GM18951 (cell line): ENCODE measurements around the gene LPGAT1.

Experiments
- POLR2A ChIP-seq: IDR thresholded peaks from 4 replicates; pipeline ENCODE4 v1.6.1; 2011; ENCODE audit warnings: mild to moderate bottlenecking; ENCODE audit not compliant: insufficient read length, insufficient read depth; ENCODE audit errors: extremely low read depth
- in situ Hi-C: fragments of 300-500 bp; cut with MboI; formaldehyde crosslinking; loops from one replicate; pipeline ENCODE4 v1.12.0; 2022; ENCODE audit warnings: low sequenced_read_pairs, mixed read lengths, inconsistent platforms; ENCODE audit not compliant: unreplicated experiment

LPGAT1 gene

DNA sequence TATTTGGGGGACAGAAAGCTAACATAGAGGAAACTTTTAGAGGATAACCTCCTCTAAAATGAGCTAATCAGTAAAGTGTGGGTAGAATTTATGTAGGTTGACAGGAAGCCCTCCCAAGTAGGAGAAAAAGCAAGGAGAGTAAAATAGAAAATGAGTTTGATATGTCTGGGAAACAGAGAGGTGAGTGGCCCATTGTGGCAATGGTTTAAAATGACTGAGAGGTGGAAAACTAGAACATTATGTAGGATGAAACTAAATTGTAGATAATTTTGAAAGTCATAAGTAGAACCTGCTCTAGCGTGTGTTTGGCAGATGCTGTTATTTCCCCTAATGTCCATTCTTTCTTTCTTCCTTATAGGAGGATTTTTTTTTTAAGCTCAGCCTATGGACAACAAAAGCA lies 8.5 kb upstream of the LPGAT1 start:
- in situ Hi-C loops = no loop called here
- no peak for TF ChIP-seq POLR2A

GRCh38 chr1:211833174-211833820 lies 2.7 kb upstream of the LPGAT1 start:
- in situ Hi-C loops = no loop called here
- no peak for TF ChIP-seq POLR2A

DNA sequence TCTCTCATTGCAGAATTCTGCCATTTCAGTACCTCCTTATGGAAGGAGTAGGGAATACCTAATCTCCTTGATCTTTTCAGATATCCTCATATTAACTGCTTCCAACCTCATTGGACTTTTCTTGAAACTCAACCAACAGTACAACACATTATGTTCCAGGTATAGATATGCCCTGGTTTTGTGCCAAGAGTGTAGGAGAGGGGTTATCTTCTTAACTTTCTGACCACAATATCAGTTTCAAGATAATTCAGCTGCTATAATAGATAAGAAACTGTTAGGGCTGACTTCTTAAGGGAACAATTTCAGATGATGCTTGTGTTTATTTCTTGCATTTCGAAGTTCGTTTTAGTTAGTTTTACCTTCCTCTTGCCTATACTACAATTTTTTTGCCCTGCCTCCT lies 2.1 kb upstream of the LPGAT1 start:
- in situ Hi-C loops = no loop called here

DNA sequence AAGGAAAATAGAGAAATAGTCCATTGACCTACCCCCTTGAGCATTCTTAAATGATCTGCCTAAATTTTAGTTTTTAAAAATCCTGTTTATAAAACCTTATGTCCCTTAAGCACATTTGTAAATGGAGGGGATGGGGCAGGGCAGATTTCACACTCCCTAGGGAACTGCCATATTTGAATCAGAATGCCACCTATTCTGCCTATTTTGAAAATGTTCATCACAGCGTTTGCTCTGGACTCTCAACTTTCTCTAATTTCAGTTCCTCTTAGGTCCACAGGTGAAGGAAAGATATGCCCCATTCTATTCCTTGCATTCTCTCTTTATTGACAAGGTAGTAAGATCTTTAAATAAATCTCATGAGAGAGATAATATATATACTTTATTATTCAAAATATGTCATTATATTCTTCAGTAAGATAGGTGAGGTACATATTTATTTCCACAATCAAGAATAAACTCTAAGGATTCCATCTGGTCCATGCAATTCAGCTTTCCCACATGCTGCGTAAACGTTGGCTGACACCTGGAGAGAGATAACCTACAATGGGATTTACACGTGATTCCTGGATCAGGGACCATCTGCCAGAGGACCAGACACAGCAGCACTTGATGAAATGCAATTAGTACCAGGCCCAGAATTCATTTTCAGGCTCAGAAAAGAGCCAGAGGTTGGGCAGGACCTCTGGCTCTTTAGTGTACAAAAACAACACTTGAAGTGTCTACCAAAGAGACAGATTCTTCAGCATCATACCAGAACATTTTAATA lies 1.2 kb upstream of the LPGAT1 start:
- no peak for TF ChIP-seq POLR2A
- in situ Hi-C loops = no loop called here

More for the DNA sequence above, 2.1 kb upstream of the LPGAT1 start:
- TF ChIP-seq POLR2A = no peak

- no peak for TF ChIP-seq POLR2A
- in situ Hi-C loops = no loop called here
Measured at GRCh38 chr1:211830055-211830327, 572 bp downstream of the LPGAT1 start.

DNA sequence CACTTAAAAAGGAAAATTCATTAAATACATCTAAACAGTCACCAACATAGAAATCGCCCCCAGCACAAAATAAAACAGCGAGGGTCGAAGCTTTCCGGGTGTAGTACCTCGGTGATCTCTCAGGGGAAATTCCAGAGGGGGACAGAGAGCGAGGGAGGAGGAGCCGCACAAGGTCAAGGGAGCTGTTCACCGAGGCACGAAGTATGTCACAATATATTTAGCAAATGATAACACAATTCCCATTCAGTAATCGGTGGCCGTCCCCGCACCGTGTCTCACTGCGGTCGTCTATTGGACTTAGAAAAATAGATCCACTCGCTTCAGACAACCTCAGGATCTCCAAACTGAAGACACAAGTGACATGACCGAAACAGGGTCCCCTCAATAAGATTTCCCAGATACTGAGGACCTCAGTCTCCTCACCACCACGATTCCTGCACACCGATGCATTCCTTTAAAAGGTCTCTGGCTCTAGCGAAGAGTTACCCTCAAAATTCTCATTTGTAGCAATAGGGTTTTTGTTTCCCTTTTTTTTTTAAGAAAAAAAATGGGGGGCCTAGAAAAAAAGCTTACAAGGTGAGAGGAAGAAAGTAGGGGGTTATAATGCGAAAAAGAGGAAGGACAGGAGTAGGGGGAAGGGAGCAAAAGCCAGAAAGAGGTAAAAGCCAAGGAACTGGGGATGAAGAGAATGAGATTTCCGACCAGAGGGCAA lies 1.1 kb downstream of the LPGAT1 start:
- no peak for TF ChIP-seq POLR2A
- in situ Hi-C loops = no loop called here

DNA sequence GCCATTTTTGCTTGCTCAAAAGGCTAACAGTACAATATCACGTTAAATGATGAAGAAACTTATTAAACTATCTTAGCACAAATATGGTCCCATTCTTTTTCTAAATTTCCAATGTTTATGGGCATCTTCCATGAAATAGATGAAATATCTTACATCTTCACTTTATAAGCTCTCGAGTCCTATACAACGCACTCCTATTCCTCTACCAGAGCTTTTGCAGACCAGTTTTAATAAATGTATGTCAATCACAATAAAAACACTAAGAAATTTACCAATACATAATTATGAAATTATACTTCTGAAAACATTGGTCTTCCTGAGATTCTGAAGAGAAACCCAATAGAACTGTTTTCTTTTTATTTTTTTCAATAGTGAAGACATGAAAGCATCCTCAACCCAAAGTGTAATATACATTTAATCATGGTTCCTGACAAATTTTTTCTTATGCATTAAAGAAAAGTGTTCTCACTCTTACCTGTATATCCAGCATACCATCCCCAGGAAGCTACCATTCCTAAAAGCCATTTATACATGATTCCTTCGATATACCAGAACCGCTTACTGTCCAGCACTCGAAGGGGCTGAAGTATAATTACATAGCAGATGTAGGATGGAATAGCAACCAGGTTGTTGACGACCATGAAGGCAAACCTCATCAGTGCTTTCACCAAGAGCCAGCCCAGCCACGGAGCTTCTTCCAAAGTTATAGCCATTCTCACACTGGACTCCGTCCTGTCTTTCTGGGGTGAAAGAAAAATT lies 1.8 kb downstream of the LPGAT1 start:
- TF ChIP-seq POLR2A = no peak
- in situ Hi-C loops = no loop called here

DNA sequence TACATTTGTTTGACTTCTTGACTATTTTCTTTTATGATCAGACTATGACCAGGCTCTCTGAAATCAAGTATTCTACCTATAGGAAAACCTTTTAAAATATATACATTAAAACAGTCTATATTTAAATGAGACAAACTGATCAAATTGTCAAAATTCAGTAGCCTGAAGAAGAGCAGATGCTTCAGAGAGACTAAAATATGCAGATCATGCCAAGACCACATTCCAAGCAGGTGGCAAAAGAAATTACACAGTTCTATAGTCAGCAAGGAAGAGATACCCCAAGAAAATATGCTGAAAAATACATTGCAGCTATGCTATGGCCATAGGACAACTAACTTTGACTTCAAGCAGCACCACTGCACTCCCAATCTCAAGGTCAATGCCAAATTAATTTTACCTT lies 3.5 kb downstream of the LPGAT1 start:
- TF ChIP-seq POLR2A = no peak
- in situ Hi-C loops = no loop called here

- in situ Hi-C loops = no loop called here
- no peak for TF ChIP-seq POLR2A
Measured at GRCh38 chr1:211825980-211826379, 4.6 kb downstream of the LPGAT1 start.

DNA sequence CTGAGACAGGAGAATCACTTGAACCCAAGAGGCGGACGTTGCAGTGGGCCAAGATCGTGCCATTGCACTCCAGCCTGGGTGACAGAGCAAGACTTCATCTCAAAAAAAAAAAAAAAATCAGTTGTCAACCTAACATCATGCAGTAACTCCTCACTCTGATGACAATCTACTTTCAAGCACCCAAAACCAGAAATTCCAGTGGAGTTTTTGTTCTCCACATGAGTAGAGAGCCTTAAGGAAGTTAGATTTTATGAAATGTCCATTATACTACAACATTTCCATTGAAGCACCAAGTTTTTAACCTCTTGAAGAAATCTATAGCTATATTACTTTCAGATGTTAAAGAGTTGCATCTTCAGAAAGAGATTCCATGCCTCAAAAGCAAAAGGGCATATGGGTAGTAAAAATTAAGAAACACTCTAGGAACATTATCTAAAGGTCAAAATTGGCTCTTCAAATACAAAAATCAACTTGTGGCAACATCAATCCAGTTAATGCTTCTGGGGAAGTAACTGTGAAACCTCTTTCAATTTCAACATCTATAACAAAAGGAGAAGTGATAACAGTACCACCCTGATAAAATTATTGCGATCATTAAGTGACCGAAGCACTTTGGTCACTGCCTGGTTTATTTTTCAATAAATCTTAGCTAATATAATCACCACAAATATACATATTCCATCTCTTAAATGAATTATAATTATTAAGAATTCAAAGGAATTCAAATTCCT lies 7.7 kb downstream of the LPGAT1 start:
- in situ Hi-C loops = no loop called here
- TF ChIP-seq POLR2A = no peak

- in situ Hi-C loops = no loop called here
- no peak for TF ChIP-seq POLR2A
Measured at GRCh38 chr1:211816586-211816985, 14.0 kb downstream of the LPGAT1 start.

- in situ Hi-C loops = no loop called here
- TF ChIP-seq POLR2A = no peak
Measured at GRCh38 chr1:211814313-211814712, 16.2 kb downstream of the LPGAT1 start.

GRCh38 chr1:211813590-211813989 lies 17.0 kb downstream of the LPGAT1 start:
- TF ChIP-seq POLR2A = no peak
- in situ Hi-C loops = no loop called here

DNA sequence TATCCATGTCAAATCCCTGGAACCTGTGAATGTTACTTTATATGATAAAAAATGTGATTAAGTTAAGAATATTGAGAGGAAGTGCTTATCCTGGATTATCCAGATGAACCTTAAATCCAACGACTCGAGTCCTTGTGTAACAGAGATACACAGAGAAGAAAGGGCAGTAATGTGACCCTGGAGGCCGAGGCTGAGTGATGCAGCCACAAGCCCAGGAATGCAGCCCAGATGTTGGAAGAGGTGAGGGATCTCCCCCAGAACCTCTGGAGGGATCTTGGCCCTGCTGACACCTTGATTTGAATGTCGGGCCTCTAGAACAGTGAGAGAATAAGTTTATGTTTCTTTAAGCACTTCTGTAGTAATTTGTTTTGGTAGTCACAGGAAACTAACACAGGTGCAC lies 18.0 kb downstream of the LPGAT1 start:
- no peak for TF ChIP-seq POLR2A
- in situ Hi-C loops = no loop called here
